GM18502 (cell line): ENCODE results near the gene PRMT1.

ENCODE experiments used
- ATAC-seq: cut with Tn5 transposase; IDR thresholded peaks from one replicate; pipeline ENCODE4 v1.9.1; 2021; ENCODE audit warnings: mild to moderate bottlenecking; ENCODE audit not compliant: unreplicated experiment, poor library complexity

Gene PRMT1

GRCh38 chr19:49687566-49688316 lies 10.7 kb downstream of the PRMT1 start:
- ATAC-seq = no peak

- no peak for ATAC-seq
Observed at GRCh38 chr19:49688531-49689132, 11.6 kb downstream of the PRMT1 start.

- ATAC-seq = no peak
Observed at GRCh38 chr19:49689133-49690078, 12.3 kb downstream of the PRMT1 start, which contains the start of gene ADM5. Gene ADM5 (plus strand): TSS chr19:49689594. CDS start chr19:49689838, 244 bp downstream.

- no peak for ATAC-seq
Observed at GRCh38 chr19:49690079-49690655, 13.1 kb downstream of the PRMT1 start.

- ATAC-seq = no peak
Observed at GRCh38 chr19:49690656-49691242, 13.7 kb downstream of the PRMT1 start, which contains the start of gene CPT1C. Gene CPT1C (plus strand): TSS chr19:49691116. CDS start chr19:49692253, 1,137 bp downstream.

GRCh38 chr19:49691243-49692146 lies 14.4 kb downstream of the PRMT1 start:
- no peak for ATAC-seq

- ATAC-seq = no peak
Observed at GRCh38 chr19:49692147-49692506, 15.1 kb downstream of the PRMT1 start.

GRCh38 chr19:49696115-49696514 lies 19.0 kb downstream of the PRMT1 start:
- ATAC-seq = no peak

- ATAC-seq = no peak
Observed at GRCh38 chr19:49696865-49697264, 19.8 kb downstream of the PRMT1 start.

- no peak for ATAC-seq
Observed at GRCh38 chr19:49699364-49699763, 22.3 kb downstream of the PRMT1 start.

GRCh38 chr19:49700563-49700962 lies 23.5 kb downstream of the PRMT1 start:
- ATAC-seq = no peak

- no peak for ATAC-seq
Observed at GRCh38 chr19:49701271-49701786, 24.3 kb downstream of the PRMT1 start.

- no peak for ATAC-seq
Observed at GRCh38 chr19:49704888-49705642, 28.0 kb downstream of the PRMT1 start.

- no peak for ATAC-seq
Observed at GRCh38 chr19:49705919-49706318, 28.8 kb downstream of the PRMT1 start.

GRCh38 chr19:49710372-49710951 lies 33.4 kb downstream of the PRMT1 start:
- no peak for ATAC-seq

- ATAC-seq = no peak
Observed at GRCh38 chr19:49712397-49712859, 35.4 kb downstream of the PRMT1 start.

- no peak for ATAC-seq
Observed at GRCh38 chr19:49713236-49713845, 36.3 kb downstream of the PRMT1 start.
